GM23338 (cell line): ENCODE measurements around the gene UGDH. TPM values are rescaled to one million over a fixed set of nuclear protein-coding genes. Genes with fewer than 3 reads are reported as not detected.

ENCODE experiments used
- CREB1 ChIP-seq: fragments of 250-450 bp; sonication (Bioruptor Pico); IDR thresholded peaks from 2 replicates; pipeline ENCODE4 v1.5.0; 2020; ENCODE audit warnings: low read depth, mild to moderate bottlenecking, moderate library complexity
- ETS1 ChIP-seq: IDR thresholded peaks from 2 replicates; pipeline ENCODE4 v1.6.1; 2016; ENCODE audit warnings: antibody characterized with exemption
- EZH2 ChIP-seq: fragments of 200-600 bp; sonication (generic); IDR thresholded peaks from one replicate; pipeline ENCODE4 v1.8.0; 2017; ENCODE audit warnings: antibody characterized with exemption, mild to moderate bottlenecking, low read depth; ENCODE audit not compliant: unreplicated experiment
- EZH2phosphoT487 ChIP-seq: fragments of 200-600 bp; sonication (generic); IDR thresholded peaks from one replicate; pipeline ENCODE4 v1.8.1; 2018; ENCODE audit warnings: antibody characterized with exemption; ENCODE audit not compliant: unreplicated experiment
- NANOG ChIP-seq: IDR thresholded peaks from 2 replicates; pipeline ENCODE4 v1.6.1; 2016; ENCODE audit warnings: antibody characterized with exemption, borderline replicate concordance
- POLR2AphosphoS5 ChIP-seq: IDR thresholded peaks from 2 replicates; pipeline ENCODE4 v1.6.1; 2016; ENCODE audit warnings: antibody characterized with exemption, low read depth
- ZNF331 ChIP-seq: fragments of 250-450 bp; sonication (Bioruptor Pico); IDR thresholded peaks from 2 replicates; pipeline ENCODE4 v1.5.0; 2020; ENCODE audit warnings: low read depth, mild to moderate bottlenecking, moderate library complexity
- ZNF462 ChIP-seq: fragments of 250-450 bp; sonication (Bioruptor Pico); IDR thresholded peaks from 2 replicates; pipeline ENCODE4 v1.5.0; 2020; ENCODE audit warnings: mild to moderate bottlenecking, moderate library complexity
- polyA plus RNA-seq: library from polyadenylated mRNA; unstranded; fragments of >200 nt; fragmentation: Nextera tagmentation; extraction: Ambion mirVana; gene quantifications from 2 replicates; pipeline ENCODE4 v1.2.1, GENCODE V29; 2016
- total RNA-seq: library from RNA; depleted of rRNA; stranded (reverse); fragments of >200 nt; shearing (Covaris generic); gene quantifications from 2 replicates; pipeline ENCODE4 v1.2.3, GENCODE V29; 2014

UGDH gene
- total and polyA plus RNA-seq, 2 experiments from 2014 or later: 48.9 to 81.3 TPM

GRCh38 chr4:39565878-39566600 is 38.8 kb upstream of the UGDH start (continued):
- TF ChIP-seq ZNF462 (no peak), EZH2 (no peak), POLR2AphosphoS5 (no peak), EZH2phosphoT487 (no peak), ZNF331 (CRISPR knock-in tag) (no peak), CREB1 (CRISPR knock-in tag) (no peak), NANOG (no peak), ETS1 (no peak)
